Karpas-422 (cell line): ENCODE measurements around the gene MYO1E. TPM values are rescaled to one million over a fixed set of nuclear protein-coding genes. Genes with fewer than 3 reads are reported as not detected.

Experiments used
- DNase-seq: peaks from one replicate; pipeline ENCODE4 v3.0.0-alpha.2; 2015
- H2AFZ ChIP-seq: fragments of 200-600 bp; sonication (generic); 2 replicates; pipeline ENCODE4 v1.6.1; 2014; ENCODE audit warnings: antibody characterized with exemption, low read length, mixed read lengths
- H3K27ac ChIP-seq: fragments of 200-600 bp; sonication (generic); 2 replicates; pipeline ENCODE4 v1.5.1; 2014; ENCODE audit warnings: mild to moderate bottlenecking, low read length, moderate library complexity
- H3K27me3 ChIP-seq: fragments of 200-600 bp; sonication (generic); 2 replicates; pipeline ENCODE4 v1.6.1; 2014; ENCODE audit warnings: low read length, mixed read lengths
- H3K36me3 ChIP-seq: fragments of 200-600 bp; sonication (generic); 2 replicates; pipeline ENCODE4 v1.6.1; 2014; ENCODE audit warnings: low read length, mixed read lengths; ENCODE audit not compliant: insufficient read depth
- H3K4me1 ChIP-seq: fragments of 200-600 bp; sonication (generic); 2 replicates; pipeline ENCODE4 v1.6.1; 2014; ENCODE audit warnings: mild to moderate bottlenecking, low read length, mixed read lengths
- H3K4me2 ChIP-seq: fragments of 200-600 bp; sonication (generic); 2 replicates; pipeline ENCODE4 v1.6.1; 2014; ENCODE audit warnings: low read length, low read depth, mild to moderate bottlenecking; ENCODE audit not compliant: poor library complexity, severe bottlenecking
- H3K4me3 ChIP-seq: fragments of 200-600 bp; sonication (generic); 2 replicates; pipeline ENCODE4 v1.5.1; 2014; ENCODE audit warnings: mild to moderate bottlenecking, antibody characterized with exemption, low read length, mixed read lengths
- H3K79me2 ChIP-seq: fragments of 200-600 bp; sonication (generic); 2 replicates; pipeline ENCODE4 v1.6.1; 2014; ENCODE audit warnings: mild to moderate bottlenecking, low read length, mixed read lengths
- H3K9ac ChIP-seq: fragments of 200-600 bp; sonication (generic); 2 replicates; pipeline ENCODE4 v1.6.0; 2014; ENCODE audit warnings: low read length
- H3K9me2 ChIP-seq: fragments of 200-600 bp; sonication (generic), shearing (Covaris generic); replicated peaks from 2 replicates; pipeline ENCODE4 v1.6.0; 2014; ENCODE audit warnings: mild to moderate bottlenecking, low read length, moderate library complexity; ENCODE audit not compliant: insufficient read depth
- H3K9me3 ChIP-seq: fragments of 300-700, 200-600 bp; sonication (generic); 2 replicates; pipeline ENCODE4 v1.6.1; 2014; ENCODE audit warnings: low read length, mixed read lengths
- H4K20me1 ChIP-seq: fragments of 200-600 bp; sonication (generic); 2 replicates; pipeline ENCODE4 v1.6.1; 2014; ENCODE audit warnings: mild to moderate bottlenecking, antibody characterized with exemption, low read length, low read depth; ENCODE audit not compliant: insufficient read depth
- total RNA-seq: library from RNA; depleted of rRNA; stranded (reverse); fragments of >200 nt; shearing (Covaris generic); gene quantifications from 2 replicates; pipeline ENCODE4 v1.2.3, GENCODE V29; 2014; ENCODE audit warnings: low replicate concordance

The MYO1E gene
- total RNA-seq, 1 experiment from 2014 or later: 1.5 TPM

DNA sequence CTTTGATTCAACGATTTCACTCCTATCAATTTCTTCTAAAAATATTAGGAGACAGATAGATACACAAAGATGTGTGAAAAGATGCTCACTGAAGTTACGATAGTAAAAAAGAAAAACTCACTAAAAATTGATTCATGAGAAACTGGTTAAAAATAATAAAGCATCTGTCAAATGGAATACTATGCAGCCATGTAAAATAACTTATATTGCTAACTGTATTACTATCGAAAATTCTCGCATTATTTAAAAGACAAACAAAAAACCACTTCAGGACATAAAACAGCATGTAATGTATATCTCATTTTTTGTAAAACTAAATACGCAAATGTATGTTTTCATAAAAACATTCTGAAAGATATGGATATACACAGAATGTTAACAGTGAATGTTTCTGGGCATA lies 199.5 kb downstream of the MYO1E start:
- Histone ChIP-seq H3K27me3 (no peaks in the 10 kb centered on the region), H3K36me3 (no peaks in the 10 kb centered on the region), H3K4me3 (no peak overlapping the region), H3K27ac (no peak overlapping the region), H3K79me2 (no peaks in the 10 kb centered on the region), H3K9me3 (no peaks in the 10 kb centered on the region), H4K20me1 (no peaks in the 10 kb centered on the region), H3K9ac (no peak overlapping the region), H3K4me1 (peaks cover 7% of the 10 kb centered on the region), H3K9me2 (no peaks in the 10 kb centered on the region), H2AFZ (no peak overlapping the region), H3K4me2 (no peak overlapping the region)
- DNase-seq: no peak

DNA sequence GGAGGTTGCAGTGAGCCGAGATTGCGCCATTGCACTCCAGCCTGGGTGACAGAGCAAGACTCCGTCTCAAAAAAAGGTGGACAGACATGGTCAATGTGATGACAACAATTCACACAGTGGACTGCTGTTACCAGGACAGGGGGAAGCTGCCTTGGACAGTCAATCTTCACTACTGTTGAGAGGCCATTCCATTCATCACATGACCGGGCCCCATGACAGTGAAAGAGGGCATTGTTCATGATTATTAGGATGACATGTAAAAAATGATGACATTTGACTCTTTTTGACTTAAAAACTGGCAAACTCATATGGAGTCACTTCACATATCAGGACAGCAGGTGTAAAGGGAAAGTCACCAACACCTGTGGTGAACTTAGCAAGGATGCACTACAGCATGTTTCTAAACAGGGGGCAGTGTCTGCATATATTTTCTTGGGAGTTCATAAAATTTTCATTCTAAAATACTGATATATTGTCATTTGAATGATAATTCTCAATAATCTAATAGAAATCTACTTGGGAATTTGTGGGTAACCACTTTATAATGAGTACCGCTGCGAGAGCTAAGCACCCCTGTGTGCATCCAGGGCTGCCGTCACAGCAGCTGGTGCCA lies 200.3 kb downstream of the MYO1E start:
- no peak overlapping the region for H3K27ac ChIP-seq
- no peak for DNase-seq
- H2AFZ ChIP-seq: no peak overlapping the region
- no peaks in the 10 kb centered on the region for H3K27me3 ChIP-seq
- peaks cover 7% of the 10 kb centered on the region for H3K4me1 ChIP-seq
- H3K36me3 ChIP-seq: no peaks in the 10 kb centered on the region
- no peaks in the 10 kb centered on the region for H3K79me2 ChIP-seq
- H3K9me2 ChIP-seq: no peaks in the 10 kb centered on the region
- H3K4me3 ChIP-seq: no peak overlapping the region
- no peaks in the 10 kb centered on the region for H4K20me1 ChIP-seq
- H3K4me2 ChIP-seq: no peak overlapping the region
- H3K9me3 ChIP-seq: no peaks in the 10 kb centered on the region
- no peak overlapping the region for H3K9ac ChIP-seq

DNA sequence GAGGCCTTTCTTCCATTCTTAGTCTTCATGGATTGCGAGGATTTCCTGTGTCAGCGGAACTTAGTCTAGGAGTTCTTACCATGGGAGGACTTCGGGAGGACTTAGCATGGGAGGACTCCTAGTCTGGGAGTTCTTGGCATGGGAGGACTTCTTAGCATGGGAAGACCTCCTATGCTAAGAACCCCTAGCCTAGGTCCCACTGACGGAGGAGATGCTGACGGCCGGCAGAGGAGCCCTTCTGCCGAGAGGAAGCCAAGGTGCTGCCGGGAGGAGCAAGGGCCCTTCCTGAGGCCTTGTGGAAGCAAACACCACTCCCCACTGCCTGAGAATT lies 201.6 kb downstream of the MYO1E start:
- no peak overlapping the region for H3K9ac ChIP-seq
- H3K27me3 ChIP-seq: no peaks in the 10 kb centered on the region
- DNase-seq: no peak
- no peak overlapping the region for H2AFZ ChIP-seq
- H3K27ac ChIP-seq: no peak overlapping the region
- H3K9me2 ChIP-seq: no peaks in the 10 kb centered on the region
- H4K20me1 ChIP-seq: no peaks in the 10 kb centered on the region
- no peaks in the 10 kb centered on the region for H3K79me2 ChIP-seq
- H3K4me1 ChIP-seq: no peaks in the 10 kb centered on the region
- H3K4me2 ChIP-seq: no peak overlapping the region
- H3K4me3 ChIP-seq: no peak overlapping the region
- H3K9me3 ChIP-seq: no peaks in the 10 kb centered on the region
- H3K36me3 ChIP-seq: no peaks in the 10 kb centered on the region

DNA sequence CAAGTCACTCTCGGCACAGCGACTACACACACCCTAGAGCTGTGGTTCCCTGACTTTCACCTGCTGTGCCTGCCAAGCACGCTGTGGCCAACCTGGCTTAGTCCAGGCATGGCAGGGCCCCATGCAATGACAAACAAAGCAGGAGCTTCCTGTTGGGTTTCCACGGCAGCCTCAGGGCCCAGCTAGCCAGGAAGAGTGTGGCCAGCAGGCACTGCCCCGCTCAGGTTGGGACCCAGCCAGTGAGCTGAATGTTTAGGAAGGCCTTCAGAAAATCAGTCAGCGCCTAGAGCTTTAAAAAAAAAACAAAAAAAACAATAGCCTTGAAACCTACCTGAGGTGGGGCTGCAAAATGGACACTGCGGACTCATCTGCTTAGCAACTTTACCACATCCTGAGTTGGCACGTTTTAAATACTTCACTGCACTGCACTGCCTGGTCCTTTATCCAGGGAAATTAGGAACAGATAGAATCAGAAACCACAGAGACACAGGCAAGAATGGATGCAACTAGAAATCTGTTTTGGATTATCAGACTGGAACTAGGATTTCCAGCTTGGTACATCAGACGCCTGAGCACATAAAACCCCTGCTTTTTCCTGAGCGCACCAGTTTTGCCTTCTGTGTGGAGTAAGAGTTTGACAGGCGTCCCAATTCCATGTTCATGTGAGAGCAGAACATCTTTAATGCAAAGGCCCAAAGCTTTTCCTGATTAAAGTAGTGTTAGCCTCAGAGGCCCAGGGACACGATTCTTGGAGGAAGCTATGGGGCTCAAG lies 202.2 kb downstream of the MYO1E start:
- no peaks in the 10 kb centered on the region for H3K9me2 ChIP-seq
- H3K4me1 ChIP-seq: no peaks in the 10 kb centered on the region
- H3K4me3 ChIP-seq: no peak overlapping the region
- no peaks in the 10 kb centered on the region for H3K9me3 ChIP-seq
- no peak for DNase-seq
- no peak overlapping the region for H2AFZ ChIP-seq
- H3K9ac ChIP-seq: no peak overlapping the region
- no peaks in the 10 kb centered on the region for H4K20me1 ChIP-seq
- H3K27ac ChIP-seq: no peak overlapping the region
- no peaks in the 10 kb centered on the region for H3K79me2 ChIP-seq
- H3K4me2 ChIP-seq: no peak overlapping the region
- no peaks in the 10 kb centered on the region for H3K36me3 ChIP-seq
- no peaks in the 10 kb centered on the region for H3K27me3 ChIP-seq

DNA sequence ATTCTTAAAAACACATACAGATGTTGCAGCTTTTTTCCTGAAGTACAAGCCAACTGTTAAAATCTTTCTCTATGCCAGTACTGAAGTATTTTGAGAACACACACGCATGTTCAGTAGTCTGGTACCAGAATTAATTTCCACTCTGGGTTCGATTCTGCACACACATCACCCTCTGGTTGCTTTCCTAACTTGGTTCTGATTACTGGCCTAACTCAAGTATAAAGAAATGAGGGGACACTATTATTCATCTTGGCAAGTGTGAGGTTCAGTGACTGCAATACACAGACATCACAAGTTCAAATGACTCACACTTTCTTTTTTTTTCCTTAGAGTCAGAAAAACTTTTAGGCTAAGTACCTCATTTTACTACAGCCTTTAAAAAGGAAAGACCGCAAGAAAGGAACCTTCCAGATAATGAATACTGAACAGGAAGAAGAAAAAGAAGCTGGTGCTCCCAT lies 203.4 kb downstream of the MYO1E start:
- Histone ChIP-seq H3K79me2 (no peaks in the 10 kb centered on the region), H2AFZ (no peak overlapping the region), H3K27ac (no peak overlapping the region), H3K9me2 (no peaks in the 10 kb centered on the region), H3K9me3 (no peaks in the 10 kb centered on the region), H3K27me3 (no peaks in the 10 kb centered on the region), H3K36me3 (no peaks in the 10 kb centered on the region), H3K4me2 (no peak overlapping the region), H4K20me1 (no peaks in the 10 kb centered on the region), H3K9ac (no peak overlapping the region), H3K4me3 (no peak overlapping the region), H3K4me1 (no peaks in the 10 kb centered on the region)
- DNase-seq: no peak

DNA sequence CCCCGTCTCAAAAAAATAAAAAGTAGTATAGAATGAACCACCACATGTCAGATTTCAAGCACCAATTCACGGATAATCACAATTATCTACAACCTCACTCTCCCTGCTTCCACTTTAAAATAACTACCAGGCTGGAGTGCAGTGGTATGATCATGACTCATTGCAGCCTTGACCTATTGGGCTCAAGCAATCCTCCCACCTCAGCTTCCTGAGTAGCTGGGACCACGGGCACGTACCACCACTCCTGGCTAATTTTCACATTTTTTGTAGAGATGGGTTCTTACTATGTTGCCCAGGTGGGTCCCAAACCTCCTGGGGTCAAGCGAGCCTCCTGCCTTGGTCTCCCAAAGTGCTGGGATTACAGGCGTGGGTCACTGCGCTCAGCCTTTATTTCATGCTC lies 204.1 kb downstream of the MYO1E start:
- Histone ChIP-seq H3K79me2 (no peaks in the 10 kb centered on the region), H4K20me1 (no peaks in the 10 kb centered on the region), H3K27ac (no peak overlapping the region), H3K36me3 (no peaks in the 10 kb centered on the region), H3K4me3 (no peak overlapping the region), H3K9me3 (no peaks in the 10 kb centered on the region), H3K27me3 (no peaks in the 10 kb centered on the region), H3K4me2 (no peak overlapping the region), H3K9ac (no peak overlapping the region), H3K4me1 (no peaks in the 10 kb centered on the region), H2AFZ (no peak overlapping the region), H3K9me2 (no peaks in the 10 kb centered on the region)
- no peak for DNase-seq

DNA sequence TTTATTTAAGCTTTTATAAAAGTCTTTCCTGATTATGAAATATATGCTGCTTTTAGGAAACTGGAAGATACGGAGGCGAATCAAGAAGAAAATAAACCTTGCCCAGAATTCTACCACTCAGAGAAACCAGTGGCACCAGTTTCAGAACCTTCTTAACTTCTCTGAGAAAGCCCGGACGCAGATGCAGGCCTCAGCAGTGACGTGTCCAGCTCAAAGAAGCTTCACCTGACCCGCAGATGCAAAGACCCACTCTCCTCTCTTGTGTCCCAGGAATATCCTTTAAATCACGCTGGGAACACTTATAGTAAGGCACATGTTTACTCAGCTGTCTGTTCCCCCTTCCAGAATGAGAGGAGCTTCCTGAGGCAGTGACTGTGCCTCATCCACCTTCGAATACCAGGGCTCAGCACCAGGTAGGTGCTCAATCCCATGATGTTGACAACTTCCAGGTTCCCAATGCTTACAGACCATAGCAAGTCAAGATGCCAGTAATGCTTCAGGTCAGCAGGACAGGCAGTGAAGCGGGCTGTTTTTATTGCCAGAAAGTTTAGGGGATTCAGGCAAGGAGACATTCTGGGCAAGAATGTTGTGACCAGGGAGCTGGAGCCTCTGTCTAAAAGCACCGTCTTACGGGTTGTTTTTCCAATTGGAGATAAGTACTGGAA lies 205.9 kb downstream of the MYO1E start:
- H3K27me3 ChIP-seq: no peaks in the 10 kb centered on the region
- H3K4me2 ChIP-seq: no peak overlapping the region
- H3K9ac ChIP-seq: no peak overlapping the region
- no peaks in the 10 kb centered on the region for H3K36me3 ChIP-seq
- no peak overlapping the region for H3K27ac ChIP-seq
- H2AFZ ChIP-seq: no peak overlapping the region
- H3K9me2 ChIP-seq: no peaks in the 10 kb centered on the region
- no peaks in the 10 kb centered on the region for H3K9me3 ChIP-seq
- no peaks in the 10 kb centered on the region for H3K79me2 ChIP-seq
- H3K4me1 ChIP-seq: no peaks in the 10 kb centered on the region
- no peak for DNase-seq
- no peaks in the 10 kb centered on the region for H4K20me1 ChIP-seq
- no peak overlapping the region for H3K4me3 ChIP-seq

DNA sequence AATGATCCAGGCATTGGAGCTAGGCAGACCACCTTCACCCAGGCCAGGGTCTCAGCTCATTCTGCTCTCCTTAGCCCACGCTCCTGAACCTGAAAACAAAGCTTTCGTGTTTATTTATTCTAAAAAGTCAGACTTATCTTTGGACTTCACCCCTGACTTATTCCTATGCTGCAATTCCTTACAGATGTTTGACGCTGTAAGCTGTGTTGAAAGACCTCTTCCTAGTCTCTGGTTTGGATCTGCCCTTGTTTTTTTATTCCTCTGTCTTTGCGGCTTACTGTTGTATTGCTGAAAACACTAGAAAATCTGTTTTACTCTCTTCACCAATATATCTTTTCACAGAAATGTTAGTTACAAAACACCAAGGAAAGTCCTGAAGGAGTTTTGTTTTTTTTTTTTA lies 206.5 kb downstream of the MYO1E start:
- H3K9me2 ChIP-seq: no peaks in the 10 kb centered on the region
- H3K4me2 ChIP-seq: no peak overlapping the region

More for the DNA sequence above, 206.5 kb downstream of the MYO1E start:
- Histone ChIP-seq H3K4me3 (no peak overlapping the region), H3K79me2 (no peaks in the 10 kb centered on the region), H3K27ac (no peak overlapping the region), H3K4me1 (no peaks in the 10 kb centered on the region), H3K27me3 (no peaks in the 10 kb centered on the region), H3K9ac (no peak overlapping the region), H3K9me3 (no peaks in the 10 kb centered on the region), H2AFZ (no peak overlapping the region), H4K20me1 (no peaks in the 10 kb centered on the region), H3K36me3 (no peaks in the 10 kb centered on the region)
- DNase-seq: no peak
